Right lobe of liver (tissue), 4 donors: Measurements from ENCODE around the gene OR4K14.
"Not testable (repeated sequence)": the region's sequence is repeated elsewhere in the genome, so short reads cannot be mapped to it uniquely, and the experiment has no call there.

Experiments used
- CTCF ChIP-seq, 4 donors: fragments of 200-600 bp in 3 of 4; fragments of 450-650 bp in 1 of 4; IDR thresholded peaks; one replicate each; pipeline versions ENCODE4 v1.5.1 to v1.8.0; 2016 to 2022; ENCODE audit warnings: antibody characterized with exemption in 4 of 4, mild to moderate bottlenecking in 2 of 4
- POLR2A ChIP-seq: fragments of 450-650 bp; IDR thresholded peaks from one replicate; pipeline ENCODE4 v1.6.1; 2017; ENCODE audit warnings: antibody characterized with exemption, mild to moderate bottlenecking
- donor health status: DM: no; HTN: no; CAD: no.
- donor health status: DM: no; HTN: no; CAD: no.
- donor health status: DM: no; HTN: yes; CAD: no.

GRCh38 chr14:19969735-19970134 is 49.4 kb downstream of the OR4K14 start:
- not testable (repeated sequence) for TF ChIP-seq CTCF (IDR thresholded peaks at IDR 0.05); POLR2A
